Activated CD4-positive, alpha-beta T cell treated with anti-CD3 and anti-CD28 coated beads, Interleukin-2, amount 50 U/mL, for 48 hours (primary cell): Measurements from ENCODE around the gene RNASEH1.
A peak's percentile ranks its signal among the peaks of the same experiment; 100 is the strongest.
"Not testable (repeated sequence)": the region's sequence is repeated elsewhere in the genome, so short reads cannot be mapped to it uniquely, and the experiment has no call there.

ENCODE experiments used
- DNase-seq, 2 experiments: peaks; one replicate each; pipeline ENCODE4 v3.0.0-alpha.2; 2020

The RNASEH1 gene

DNA sequence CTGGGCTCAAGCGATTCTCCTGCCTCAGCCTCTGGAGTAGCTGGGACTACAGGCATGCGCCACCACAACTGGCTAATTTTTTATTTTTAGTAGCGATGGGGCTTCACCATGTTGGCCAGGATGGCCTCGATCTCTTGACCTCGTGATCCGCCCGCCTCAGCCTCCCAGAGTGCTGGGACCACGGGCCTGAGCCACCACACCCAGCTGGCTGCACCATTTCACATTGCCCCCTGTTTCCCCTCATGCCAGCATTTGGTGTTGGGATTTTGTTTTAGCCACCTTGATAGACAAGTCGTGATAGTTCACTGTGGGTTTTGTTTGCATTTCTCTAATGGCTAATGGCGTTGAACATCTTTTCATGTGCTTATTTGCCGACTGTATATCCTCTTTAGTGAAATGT is 31.0 kb upstream of the RNASEH1 start:
- DNase-seq = no peak

DNA sequence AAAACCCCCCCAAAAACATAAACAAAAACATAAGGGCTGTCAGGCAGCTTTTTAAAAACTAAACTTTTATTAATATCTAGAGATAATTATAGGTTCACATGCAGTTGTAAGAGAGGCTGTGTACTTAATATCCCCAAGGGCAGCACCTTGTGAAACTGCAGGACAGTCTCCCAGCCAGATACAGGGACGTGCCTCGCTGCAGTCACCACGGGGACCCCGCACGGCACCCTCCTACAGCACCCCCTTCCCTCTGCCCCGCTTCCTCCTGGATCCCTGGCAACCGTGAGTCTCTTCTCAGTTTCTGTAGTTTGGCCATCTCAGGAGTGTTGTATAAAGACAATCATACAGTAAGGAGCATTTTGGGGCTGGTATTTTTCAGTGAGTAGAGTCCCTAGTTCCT is 30.0 kb upstream of the RNASEH1 start:
- DNase-seq = no peak

DNA sequence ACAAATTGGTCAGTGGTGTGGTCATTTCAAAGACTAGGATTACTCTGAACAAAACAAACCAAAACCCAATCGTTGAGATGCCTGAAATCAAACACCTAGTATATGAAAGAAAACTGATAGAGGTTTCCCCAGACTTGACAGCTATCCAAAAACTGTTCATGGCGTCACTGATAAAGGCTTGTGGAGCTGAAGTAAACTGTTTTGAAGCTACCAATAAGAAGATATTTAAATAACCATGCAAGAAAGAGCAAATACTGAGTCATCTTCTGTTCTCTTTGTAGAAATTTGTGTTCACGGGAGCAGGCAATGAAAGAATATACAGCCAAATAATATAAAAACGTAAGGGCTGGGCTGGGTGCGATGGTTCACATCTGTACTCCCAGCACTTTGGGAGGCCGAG is 29.3 kb upstream of the RNASEH1 start:
- DNase-seq = no peak

DNA sequence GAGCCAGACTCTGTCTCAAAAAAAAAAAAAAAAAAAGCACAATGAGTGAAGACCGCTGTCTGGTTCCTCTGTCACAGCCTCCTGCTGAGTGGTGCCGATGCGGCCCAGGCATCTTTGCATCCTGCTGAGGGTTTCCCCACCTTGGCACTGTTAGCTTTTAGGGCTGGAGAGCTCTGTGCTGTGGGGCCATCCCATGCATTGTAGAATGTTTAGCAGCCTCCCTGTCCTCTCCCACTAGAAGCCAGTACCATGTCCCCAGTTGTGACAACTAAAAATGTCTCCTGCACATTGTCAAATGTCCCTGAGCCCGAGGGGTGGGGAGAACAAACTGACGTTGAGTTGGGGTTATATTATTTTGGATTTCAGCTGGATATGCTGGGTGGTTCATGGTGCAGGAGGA is 28.9 kb upstream of the RNASEH1 start:
- no peak for DNase-seq

DNA sequence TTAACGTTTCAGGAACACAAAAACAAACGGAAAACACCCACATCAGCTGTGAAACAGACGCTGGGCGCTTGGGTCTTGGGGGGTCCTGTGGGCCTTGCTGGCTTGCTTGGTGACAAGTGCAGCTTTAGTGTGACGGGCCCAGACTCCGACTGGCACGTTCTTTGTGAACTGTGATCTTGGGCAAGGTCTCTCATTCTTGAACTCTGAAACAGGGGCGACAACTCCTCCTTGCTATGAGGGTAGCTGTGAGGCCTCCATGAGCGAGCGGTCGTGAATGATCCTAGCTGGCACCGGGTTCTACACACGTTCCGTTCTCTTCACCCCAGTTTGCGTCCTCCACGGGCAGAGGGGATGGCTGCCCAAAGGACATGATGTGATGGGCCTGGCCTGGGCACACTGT is 28.1 kb upstream of the RNASEH1 start:
- DNase-seq = no peak

DNA sequence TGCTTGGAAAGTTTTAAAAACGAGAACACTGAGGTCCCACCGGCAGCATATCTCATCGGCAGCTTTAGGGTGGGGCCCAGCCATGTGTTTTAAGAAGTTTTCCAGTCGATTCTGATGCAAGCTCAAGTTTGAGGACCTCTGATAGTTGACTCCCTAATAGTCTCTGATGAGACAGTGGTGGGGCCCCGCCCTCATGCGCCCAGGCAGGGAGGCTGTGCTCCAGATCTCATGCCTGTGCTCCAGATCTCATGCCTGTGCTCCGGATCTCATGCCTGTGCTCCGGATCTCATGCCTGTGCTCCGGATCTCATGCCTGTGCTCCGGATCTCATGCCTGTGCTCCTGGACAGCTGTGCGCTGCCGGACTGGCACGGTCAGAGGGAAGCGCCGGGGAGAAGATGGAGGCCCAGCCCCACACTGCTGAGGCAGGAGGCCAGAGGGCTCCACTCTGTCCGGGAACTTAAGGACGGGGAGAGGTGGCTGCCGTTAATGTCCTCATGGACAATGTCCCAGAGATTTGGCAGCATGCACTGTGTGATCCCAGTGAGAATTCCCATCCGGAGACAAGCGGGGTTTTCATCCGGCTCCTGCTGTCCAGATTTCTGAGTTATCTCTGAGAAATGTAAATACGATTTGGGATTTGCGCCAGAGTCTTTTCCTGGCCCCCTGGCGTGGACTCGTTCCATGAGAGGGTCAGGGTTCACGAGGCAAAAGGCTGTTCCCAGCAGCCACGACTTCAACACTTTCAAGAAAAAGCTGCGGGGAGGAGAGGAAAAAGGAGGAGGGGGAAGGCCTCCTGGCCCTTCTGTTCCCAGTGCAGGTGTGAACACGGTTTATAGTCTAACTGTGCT is 27.4 kb upstream of the RNASEH1 start:
- no peak for DNase-seq

DNA sequence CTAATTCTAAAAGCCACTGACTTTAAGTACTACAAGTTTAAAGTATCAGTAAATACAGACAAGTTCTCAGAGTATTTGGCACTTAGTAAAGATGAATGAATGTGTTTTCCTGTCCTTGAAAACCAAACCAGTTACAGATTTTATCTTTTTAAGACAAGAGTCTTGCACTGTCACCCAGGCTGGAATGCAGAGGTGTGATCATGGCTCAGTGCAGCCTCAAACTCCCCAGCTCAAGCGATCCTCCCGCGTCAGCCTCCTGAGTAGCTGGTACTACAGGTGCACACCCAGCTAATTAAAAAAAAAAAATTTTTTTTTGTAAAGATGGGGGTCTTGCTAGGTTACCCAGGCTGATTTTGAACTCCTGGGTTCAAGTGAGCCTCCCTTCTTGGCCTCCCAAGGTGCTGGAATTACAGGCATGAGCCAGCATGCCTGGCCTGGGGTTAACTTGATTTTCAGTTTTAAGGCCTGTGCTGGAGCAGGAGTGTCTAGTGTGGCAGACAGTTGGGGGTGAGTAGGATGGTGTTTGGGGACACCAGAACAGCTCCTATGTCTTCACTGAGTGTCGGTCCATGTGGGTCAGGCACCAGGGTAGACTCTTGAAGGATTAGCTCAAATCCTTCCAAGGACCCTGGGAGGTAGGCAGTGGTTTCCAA is 26.6 kb upstream of the RNASEH1 start:
- no peak for DNase-seq

DNA sequence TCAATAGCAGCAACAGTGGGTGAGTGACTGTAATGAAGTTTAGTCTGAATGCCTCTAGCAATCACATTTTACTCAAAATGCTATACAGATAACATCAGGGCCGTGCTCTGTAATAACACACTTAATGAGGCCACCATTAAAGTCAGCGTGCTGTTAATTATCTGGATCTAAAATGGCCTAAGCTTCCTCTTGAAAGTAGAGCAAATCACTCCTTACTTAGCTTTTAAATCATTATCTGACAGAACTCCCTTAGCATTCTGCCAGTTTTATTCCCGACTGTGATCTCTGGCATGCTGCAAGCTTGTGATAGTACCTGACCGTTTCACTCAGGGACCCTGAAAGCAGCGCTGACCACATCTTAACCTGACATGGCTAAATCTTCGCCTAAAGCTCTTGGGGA is 25.9 kb upstream of the RNASEH1 start:
- no peak for DNase-seq

DNA sequence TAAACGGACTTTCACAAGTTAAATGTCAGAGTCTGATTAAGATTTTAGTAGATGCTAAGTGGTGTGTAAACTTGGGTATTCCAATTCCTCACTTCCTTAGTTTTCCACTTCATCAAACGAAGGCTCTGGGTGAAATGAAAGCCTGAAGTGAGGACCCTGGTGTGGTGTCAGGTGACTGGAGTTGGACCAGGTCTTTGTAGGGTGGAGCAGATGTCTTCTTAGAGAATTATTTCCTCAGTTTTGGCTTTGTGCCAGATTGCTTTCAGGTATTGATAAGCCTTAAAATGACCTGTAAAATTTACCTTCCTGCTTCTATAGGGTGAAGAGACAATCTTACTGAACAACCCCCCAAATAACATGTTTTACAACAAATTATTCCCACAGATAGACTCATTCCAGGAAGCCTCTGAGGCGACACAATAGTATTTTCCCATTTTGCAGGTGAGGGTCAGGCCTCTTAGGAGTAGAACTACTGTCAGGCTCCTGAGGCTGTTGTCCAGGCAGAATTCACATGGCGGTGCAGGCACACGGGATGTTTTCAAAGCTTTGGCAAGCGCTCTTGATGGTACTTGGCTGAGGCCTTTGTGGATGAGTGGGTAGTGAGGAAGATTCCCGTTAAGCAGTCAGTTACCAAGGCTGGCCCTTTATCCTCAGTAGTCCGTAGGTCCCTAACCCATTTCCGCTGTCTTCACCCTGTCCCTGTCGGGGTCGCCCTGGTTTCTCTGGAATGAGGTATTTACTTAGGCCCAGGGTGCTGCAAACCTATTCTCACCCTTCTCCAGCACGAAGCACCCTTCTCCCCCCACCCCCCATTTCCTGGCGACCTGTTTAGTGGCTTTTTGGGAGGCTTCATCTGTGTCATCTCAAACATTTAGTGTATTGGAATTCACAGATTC is 23.5 kb upstream of the RNASEH1 start:
- DNase-seq = no peak

DNA sequence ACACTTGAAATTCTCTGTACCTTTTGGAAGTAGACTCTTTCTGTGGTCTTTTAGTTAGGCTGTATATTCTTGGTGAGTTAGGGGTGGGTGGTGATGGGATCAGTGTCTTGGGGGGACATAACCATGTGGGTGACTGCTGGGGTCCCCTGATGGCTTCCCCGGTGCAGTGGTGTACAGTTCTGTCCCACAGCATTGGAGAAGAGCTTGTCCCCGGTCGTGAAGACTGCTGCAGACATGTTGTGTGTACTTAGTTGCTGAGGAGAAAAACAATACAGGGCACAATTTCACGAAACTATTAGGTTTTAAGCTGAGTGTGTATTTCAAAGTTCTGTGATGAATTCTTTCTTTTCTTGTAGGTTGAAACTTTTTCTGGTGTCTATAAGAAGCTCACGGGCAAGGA is 22.3 kb upstream of the RNASEH1 start:
- no peak for DNase-seq

DNA sequence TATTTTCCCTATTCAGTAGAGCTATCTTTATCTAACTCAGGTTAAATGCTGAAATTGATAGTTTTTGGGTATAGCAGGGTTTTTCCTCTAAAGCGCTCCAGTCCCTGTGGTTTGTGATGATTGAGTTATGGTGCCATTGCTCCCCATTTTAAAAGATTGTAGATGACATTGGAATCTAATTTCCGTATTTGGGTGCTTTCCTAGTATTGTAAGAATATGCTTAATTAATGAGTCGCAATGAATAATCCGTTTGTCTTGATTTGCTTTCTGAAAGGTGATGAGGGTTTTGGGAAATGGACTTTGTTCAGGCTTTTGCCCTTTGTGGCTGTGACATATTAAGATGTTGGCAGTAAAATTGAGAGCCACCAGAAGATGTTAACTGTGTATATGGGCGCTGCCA is 20.9 kb upstream of the RNASEH1 start:
- DNase-seq = no peak

DNA sequence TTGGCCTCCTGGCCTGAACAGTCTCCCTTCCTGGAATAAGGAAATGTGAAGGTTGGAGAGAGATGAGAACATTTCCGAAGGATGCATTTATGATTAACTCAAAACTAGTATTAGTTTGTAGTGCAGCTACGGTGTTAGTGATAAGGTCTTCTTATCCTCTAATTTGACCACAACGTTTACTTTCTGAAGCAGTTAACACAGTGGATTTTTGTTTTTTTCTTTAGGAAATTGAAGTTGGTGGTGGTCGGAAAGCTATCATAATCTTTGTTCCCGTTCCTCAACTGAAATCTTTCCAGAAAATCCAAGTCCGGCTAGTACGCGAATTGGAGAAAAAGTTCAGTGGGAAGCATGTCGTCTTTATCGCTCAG is 18.1 kb upstream of the RNASEH1 start:
- not testable (repeated sequence) for DNase-seq

DNA sequence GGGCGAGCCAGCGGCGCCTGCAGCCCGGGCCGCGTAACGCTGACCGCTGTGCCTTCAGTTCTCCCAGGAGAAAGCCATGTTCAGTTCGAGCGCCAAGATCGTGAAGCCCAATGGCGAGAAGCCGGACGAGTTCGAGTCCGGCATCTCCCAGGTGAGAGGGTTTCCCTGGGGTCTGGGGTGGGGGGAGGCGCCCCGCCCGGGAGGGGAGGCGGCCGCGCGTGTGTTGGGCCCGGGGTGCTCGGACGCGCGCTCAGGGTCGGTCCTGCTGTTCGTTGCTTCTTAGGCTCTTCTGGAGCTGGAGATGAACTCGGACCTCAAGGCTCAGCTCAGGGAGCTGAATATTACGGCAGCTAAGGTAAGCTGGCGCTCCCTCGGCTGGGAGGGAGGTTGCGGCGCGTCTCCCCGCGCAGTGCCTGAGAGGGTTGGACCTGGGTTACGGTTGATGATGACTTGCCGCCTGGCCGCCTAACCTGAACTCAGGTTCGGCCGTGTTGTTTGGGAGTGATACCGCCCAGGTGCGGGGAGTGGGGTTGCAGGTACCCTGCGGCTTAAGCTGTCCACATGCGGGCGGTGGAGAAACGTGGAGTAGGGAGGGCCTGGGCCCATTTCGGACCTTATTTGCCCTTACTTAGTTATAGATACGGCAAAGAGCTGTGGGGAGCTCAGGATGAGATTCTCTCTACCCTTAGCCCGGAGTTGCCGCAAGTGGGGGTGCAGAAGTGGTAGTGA is 17.6 kb upstream of the RNASEH1 start:
- peak; percentile 19 to 26 for DNase-seq

DNA sequence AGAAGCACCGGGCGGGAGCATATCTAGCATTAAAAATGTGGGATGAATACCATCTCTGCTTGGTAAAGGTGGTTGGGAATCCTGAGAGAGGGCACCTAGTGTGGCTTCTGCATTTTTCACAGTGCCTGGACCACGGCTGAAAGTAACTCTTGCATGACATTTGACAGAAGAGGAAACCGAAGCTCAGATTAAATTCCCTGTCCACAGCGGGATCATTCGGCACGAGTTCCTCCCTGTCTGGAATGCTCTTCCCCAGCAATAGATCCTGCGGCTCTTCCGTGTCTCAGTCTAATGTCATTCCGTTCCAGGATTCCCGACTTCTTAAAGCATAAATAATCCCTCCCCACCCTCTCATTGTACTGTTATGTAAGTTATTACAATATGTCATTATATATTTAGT is 16.0 kb upstream of the RNASEH1 start:
- DNase-seq = no peak

DNA sequence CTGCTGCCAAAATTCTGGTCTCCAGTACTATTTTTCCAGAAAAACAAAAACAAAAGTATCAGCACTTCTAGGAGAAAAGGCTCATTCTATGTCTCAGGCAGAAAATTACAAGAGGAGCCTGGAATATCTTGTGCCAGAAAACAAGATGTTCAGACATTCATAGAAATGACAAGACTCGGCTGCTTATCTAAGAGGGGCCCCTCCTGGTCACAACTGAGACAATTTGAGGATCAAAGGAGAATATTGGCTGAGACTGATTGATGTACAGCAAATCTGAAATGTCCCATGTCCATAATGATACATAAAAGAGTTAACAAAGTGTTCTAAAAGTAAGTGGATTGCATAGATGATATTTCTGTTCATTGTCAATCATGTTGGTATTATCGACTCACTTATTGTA is 14.5 kb upstream of the RNASEH1 start:
- no peak for DNase-seq

DNA sequence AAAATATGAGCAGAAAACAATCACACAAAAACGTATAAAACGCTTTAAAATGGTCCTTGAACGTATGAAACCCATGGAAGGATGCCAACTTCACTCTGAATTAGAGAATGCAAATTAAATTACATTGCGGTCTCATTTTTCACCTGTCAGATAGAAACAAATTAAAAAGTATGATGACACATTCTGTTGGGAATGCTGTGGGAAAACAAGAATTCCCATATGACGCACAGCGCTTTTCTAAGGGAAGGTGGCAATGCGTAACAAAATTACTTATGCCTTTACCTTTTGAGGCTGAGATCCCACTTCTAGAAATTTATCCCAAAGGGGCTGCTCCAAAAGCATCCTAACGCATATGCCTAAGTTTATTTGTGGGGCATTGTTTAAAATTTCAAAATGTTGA is 13.2 kb upstream of the RNASEH1 start:
- DNase-seq = no peak

DNA sequence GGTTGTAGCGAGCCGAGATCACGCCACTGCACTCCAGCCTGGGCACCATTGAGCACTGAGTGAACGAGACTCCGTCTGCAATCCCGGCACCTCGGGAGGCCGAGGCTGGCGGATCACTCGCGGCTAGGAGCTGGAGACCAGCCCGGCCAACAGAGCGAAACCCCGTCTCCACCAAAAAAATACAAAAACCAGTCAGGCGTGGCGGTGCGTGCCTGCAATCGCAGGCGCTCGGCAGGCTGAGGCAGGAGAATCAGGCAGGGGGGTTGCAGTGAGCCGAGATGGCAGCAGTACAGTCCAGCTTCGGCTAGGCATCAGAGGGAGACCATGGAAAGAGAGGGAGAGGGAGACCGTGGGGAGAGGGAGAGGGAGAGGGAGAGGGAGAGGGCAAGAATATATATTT is 11.5 kb upstream of the RNASEH1 start:
- not testable (repeated sequence) for DNase-seq

DNA sequence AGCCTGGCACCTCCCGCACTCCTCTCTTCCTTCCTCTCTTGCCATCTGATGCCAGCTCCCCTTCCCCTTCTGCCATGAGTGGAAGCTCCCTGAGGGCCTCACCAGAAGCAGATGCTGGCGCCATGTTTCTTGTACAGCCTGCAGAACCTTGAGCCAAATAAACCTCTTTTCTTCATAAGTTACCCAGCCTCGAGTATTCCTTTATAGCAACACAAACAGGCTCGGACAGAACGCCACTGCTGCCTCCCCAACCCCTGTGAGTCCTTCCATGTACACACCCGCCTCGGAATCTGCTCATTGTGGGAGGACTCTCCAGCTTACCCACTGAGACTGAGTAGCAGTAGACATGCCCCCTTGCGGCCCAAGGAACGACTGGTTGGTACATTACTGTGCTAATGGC is 8.7 kb upstream of the RNASEH1 start:
- DNase-seq = no peak

DNA sequence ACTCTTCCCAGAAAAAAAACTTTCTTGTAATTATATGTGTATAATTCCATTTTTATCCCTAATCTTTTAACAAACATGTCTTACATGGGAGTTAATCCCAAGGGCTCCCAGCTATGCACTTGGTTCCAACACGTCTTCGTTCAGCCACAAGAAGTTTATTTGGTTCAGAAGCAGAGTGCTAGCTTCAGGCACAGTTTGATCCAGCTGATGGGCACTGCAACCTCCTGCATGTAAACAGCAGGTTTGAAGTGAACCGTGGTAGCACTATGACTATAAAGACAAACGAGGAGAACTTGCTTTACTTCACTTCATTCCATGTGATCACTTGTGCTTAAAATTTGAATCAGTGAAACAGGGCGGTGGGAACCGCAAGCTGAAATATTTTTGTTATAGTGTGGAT is 7.0 kb upstream of the RNASEH1 start:
- no peak for DNase-seq

DNA sequence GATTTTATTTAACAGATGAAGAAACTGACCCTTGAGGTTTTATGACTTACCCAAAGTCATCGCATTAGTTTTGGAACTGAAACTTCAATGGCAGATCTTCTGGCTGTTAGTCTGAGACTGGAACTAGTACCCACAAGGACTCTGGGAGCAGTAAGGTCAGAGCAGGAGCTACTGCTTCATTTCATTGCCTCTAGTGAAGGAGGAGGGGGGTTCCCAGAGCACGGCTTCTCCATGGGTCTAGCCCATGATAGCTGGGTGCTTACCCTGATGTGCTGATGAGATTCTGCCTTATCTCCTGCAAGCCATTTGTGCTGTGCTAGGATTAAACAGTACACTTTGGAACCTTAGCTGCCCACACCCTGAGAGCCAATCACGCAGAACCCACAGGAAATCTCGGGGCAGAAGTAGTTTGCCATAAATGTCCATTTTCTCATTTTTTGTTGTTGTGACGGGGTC is 5.4 kb upstream of the RNASEH1 start:
- no peak for DNase-seq

DNA sequence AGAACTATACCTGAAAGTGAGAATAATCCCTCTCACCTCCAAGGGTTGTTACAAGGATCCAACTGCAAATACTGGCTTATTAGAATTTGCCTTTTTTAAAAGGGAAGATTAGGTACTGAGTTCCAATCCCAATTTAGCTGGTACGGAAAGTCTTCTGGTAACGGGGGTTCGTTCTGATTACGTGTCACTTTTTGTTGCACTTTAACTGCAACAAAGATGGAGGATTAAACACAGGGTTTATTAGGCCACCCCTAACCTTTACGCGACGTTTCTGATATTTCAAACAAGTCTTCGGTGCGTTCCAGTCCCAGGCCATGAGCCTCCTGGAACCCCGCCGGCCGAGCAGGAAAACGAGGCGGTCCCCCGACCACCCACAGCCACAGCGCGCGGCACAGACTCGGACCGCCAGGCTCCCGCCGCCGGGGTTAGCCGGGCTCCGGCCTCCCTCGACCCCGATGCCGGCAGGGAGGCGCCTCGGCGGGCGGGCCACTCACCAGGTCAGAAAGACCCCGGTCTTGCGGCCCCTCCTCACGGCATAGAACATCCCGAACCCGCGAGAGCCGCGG is 411 bp downstream of the RNASEH1 start:
- no peak for DNase-seq

DNA sequence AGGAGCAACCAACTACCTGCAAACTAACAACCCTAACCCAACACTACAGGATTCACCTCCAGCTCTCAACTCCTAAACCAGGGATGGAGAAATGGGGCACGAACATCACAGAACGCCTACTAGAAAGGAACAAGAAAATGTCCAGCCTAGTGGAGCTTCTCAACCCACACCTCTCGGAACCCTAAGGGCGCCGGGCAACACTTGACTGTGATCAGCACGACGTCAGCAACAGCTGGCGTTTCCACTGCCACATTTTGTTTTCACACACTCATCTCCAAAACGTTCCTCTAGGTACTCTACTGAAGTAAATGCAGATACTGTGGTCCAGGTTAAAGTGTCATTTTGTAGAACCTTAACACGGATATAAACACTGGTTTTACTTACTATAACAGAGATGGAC is 4.2 kb downstream of the RNASEH1 start:
- no peak for DNase-seq

DNA sequence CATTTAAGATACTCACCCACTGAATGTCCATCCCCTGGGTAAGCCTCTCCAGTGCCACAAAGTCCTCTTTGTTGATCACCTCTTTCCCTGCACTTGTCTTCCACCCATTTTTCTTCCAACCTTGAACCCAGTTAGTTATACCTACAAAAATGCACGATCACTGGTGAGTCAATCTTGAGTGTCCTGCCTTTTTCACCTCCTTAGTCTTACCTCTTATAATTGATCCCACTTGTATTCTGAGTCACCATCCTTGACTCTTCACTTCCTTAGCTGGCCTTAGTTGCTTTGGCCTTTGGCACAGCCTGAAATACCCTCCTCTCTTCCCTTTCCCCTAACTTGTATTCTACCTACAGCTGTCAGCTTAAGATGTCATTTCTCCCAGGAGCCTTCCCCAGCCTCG is 10.2 kb downstream of the RNASEH1 start:
- no peak for DNase-seq
